Activated naive CD8-positive, alpha-beta T cell treated with anti-CD3 and anti-CD28 coated beads, Interleukin-2, amount 50 U/mL, for 24 hours (primary cell): Measurements from ENCODE around the gene ZAR1L.
A peak's percentile ranks its signal among the peaks of the same experiment; 100 is the strongest.

ENCODE experiments used
- ATAC-seq: fragments of 150-1000 bp; cut with Tn5 transposase; one replicate; pipeline ENCODE4 v1.10.0; 2021
- DNase-seq: peaks from one replicate; pipeline ENCODE4 v3.0.0; 2021
- H3K27ac Mint-ChIP-seq: one replicate; pipeline ENCODE4 v1.8.0; 2021; ENCODE audit warnings: mild to moderate bottlenecking, mixed read lengths
- H3K27me3 Mint-ChIP-seq: one replicate; pipeline ENCODE4 v1.8.0; 2021; ENCODE audit warnings: mixed read lengths
- H3K36me3 Mint-ChIP-seq: one replicate; pipeline ENCODE4 v1.8.0; 2021; ENCODE audit warnings: low read depth, mixed read lengths
- H3K4me1 Mint-ChIP-seq: one replicate; pipeline ENCODE4 v1.8.0; 2021; ENCODE audit warnings: mixed read lengths
- H3K4me3 Mint-ChIP-seq: one replicate; pipeline ENCODE4 v1.8.0; 2021; ENCODE audit warnings: mild to moderate bottlenecking, moderate library complexity, mixed read lengths
- H3K9me3 Mint-ChIP-seq: one replicate; pipeline ENCODE4 v1.8.0; 2021; ENCODE audit warnings: mixed read lengths

ZAR1L gene

GRCh38 chr13:32282096-32282711, 33.0 kb downstream of the ZAR1L start:
- Mint-ChIP-seq H3K27me3 (no peaks in the 10 kb centered on the region), H3K36me3 (no peaks in the 10 kb centered on the region), H3K27ac (no peak overlapping the region), H3K4me1 (peaks cover 3% of the 10 kb centered on the region), H3K4me3 (no peak overlapping the region), H3K9me3 (no peaks in the 10 kb centered on the region)
- DNase-seq (no peak), ATAC-seq (no peak)

DNA sequence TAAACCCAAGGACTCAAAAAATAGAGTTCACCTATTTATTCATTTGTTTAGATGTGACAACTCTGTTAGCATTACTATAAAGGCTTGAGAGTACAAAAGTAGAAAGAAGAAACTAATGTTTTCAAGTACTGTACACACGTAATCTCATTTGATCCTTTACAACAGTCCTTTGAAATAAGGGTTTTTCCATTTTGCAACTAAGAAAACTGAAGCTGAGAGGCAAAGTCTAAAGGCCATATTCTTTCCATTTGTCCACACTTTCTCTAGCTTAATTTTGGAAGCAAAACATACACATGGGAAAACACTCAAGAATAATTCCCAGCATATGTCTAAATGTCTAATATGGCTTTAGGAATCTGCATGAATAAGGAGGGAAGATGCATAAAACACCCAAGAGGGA, 34.1 kb downstream of the ZAR1L start:
- Mint-ChIP-seq H3K27me3 (no peaks in the 10 kb centered on the region), H3K36me3 (no peaks in the 10 kb centered on the region), H3K4me1 (peaks cover 3% of the 10 kb centered on the region), H3K27ac (no peak overlapping the region), H3K4me3 (no peak overlapping the region), H3K9me3 (no peaks in the 10 kb centered on the region)
- DNase-seq (no peak), ATAC-seq (no peak)

DNA sequence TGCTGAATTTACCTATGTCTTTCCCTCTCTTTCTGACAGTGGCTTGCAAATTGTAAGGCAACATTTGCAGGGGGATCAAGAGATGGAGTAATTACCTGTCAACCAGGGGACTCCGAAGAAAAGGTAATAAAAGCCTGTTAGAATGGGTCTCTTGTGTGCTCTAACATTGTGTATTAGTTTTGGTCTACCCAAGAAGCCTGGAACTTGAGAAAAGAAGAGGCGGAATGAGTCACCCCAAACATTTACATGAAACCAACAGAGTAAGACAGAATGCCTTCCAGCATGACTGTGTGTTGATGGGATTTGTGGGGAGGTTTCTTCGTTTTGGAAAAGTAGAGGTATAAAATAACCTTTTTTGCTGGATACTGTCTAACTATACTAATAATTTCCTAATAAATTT, 36.7 kb downstream of the ZAR1L start:
- ATAC-seq (peak; percentile 89), DNase-seq (no peak)
- Mint-ChIP-seq H3K36me3 (no peaks in the 10 kb centered on the region), H3K27me3 (no peaks in the 10 kb centered on the region), H3K9me3 (no peaks in the 10 kb centered on the region), H3K27ac (no peak overlapping the region), H3K4me1 (peaks cover 3% of the 10 kb centered on the region), H3K4me3 (no peak overlapping the region)

DNA sequence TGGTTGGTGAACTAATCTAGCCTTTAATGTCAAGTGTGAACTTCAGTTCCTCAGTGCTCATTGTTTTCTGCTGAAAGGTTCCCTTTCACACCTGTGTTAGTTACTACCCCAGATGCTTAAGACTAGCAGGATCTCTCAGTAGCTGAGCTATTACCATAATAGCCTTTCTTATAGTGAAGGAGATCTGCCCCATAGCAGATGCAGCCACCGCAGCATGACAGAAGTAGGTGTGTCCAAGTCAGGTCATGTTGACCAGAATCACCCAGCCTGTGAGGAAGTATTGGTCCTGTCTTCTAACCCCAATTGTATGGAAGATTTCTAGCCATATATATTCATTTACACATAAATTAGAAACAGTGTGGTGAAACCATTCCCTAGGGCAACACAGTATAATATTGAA, 37.3 kb downstream of the ZAR1L start:
- DNase-seq = no peak
- H3K4me3 Mint-ChIP-seq = no peak overlapping the region
- H3K27ac Mint-ChIP-seq = no peak overlapping the region
- H3K9me3 Mint-ChIP-seq = no peaks in the 10 kb centered on the region
- no peaks in the 10 kb centered on the region for H3K27me3 Mint-ChIP-seq
- ATAC-seq = no peak
- H3K4me1 Mint-ChIP-seq = peaks cover 3% of the 10 kb centered on the region
- no peaks in the 10 kb centered on the region for H3K36me3 Mint-ChIP-seq

- no peaks in the 10 kb centered on the region for H3K27me3 Mint-ChIP-seq
- H3K4me1 Mint-ChIP-seq = peaks cover 6% of the 10 kb centered on the region
- H3K4me3 Mint-ChIP-seq = no peak overlapping the region
- DNase-seq = no peak
- H3K36me3 Mint-ChIP-seq = no peaks in the 10 kb centered on the region
- H3K27ac Mint-ChIP-seq = peak overlapping the region; percentile 49
- peak; percentile 42 for ATAC-seq
- H3K9me3 Mint-ChIP-seq = no peaks in the 10 kb centered on the region
Observed at GRCh38 chr13:32272021-32272683, 43.0 kb downstream of the ZAR1L start.

DNA sequence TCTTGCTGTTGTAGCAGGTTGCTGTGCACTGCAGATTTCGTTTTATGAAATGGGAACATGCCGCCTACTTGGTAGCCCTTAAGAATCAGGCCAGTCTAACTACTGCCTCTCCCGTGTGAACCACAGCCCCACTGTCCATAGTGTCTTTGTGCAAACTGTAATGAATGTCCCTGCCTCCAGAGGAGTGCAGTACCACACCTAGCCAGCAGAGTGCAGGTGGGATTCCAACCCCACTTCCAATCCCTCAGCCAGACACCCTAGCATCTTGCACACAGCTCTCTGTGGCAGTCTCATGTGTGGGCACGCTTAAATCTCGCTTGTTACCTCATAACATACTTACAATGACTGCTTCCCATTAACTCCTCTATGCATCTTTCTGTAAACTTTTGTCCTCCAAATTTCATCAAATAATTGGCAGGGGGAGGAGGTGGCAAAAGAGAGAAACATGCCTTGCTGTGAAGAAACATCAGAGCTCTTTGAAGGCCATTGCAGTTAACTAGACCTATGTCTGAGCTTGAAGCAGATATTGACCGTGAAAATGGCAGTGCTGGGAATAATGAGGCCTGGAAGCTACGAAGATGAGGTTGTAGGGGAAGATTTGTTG, 47.2 kb downstream of the ZAR1L start:
- no peaks in the 10 kb centered on the region for H3K9me3 Mint-ChIP-seq
- DNase-seq (peak; percentile 54), ATAC-seq (no peak)
- H3K27ac Mint-ChIP-seq = no peak overlapping the region
- H3K4me1 Mint-ChIP-seq = peaks cover 6% of the 10 kb centered on the region
- no peaks in the 10 kb centered on the region for H3K27me3 Mint-ChIP-seq
- no peak overlapping the region for H3K4me3 Mint-ChIP-seq
- H3K36me3 Mint-ChIP-seq = no peaks in the 10 kb centered on the region

DNA sequence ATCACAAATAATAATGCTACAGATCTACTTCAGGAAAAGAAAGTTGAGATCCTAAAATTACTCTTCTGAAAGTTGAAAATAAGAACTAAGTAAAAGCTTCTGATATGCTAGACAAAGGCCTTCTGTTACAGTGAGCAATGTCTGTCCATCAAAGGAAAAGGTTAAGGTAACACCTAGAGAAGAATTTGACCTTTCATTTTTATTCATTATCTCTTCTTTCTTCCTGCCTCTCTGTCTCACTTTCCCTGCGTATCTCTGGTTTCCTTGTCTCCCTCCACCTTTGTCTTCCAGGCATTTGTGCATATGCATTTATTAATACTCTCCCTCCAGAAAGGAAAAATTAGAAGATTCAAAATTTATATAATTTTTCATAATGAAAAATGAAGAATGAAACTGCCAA, 49.0 kb downstream of the ZAR1L start:
- no peaks in the 10 kb centered on the region for H3K9me3 Mint-ChIP-seq
- H3K27ac Mint-ChIP-seq = no peak overlapping the region
- H3K4me1 Mint-ChIP-seq = no peaks in the 10 kb centered on the region
- ATAC-seq (no peak), DNase-seq (no peak)
- no peaks in the 10 kb centered on the region for H3K36me3 Mint-ChIP-seq
- no peak overlapping the region for H3K4me3 Mint-ChIP-seq
- no peaks in the 10 kb centered on the region for H3K27me3 Mint-ChIP-seq

GRCh38 chr13:32265726-32266125, 49.4 kb downstream of the ZAR1L start:
- ATAC-seq (no peak), DNase-seq (no peak)
- no peak overlapping the region for H3K27ac Mint-ChIP-seq
- no peaks in the 10 kb centered on the region for H3K4me1 Mint-ChIP-seq
- H3K9me3 Mint-ChIP-seq = no peaks in the 10 kb centered on the region
- no peaks in the 10 kb centered on the region for H3K27me3 Mint-ChIP-seq
- no peaks in the 10 kb centered on the region for H3K36me3 Mint-ChIP-seq
- no peak overlapping the region for H3K4me3 Mint-ChIP-seq

DNA sequence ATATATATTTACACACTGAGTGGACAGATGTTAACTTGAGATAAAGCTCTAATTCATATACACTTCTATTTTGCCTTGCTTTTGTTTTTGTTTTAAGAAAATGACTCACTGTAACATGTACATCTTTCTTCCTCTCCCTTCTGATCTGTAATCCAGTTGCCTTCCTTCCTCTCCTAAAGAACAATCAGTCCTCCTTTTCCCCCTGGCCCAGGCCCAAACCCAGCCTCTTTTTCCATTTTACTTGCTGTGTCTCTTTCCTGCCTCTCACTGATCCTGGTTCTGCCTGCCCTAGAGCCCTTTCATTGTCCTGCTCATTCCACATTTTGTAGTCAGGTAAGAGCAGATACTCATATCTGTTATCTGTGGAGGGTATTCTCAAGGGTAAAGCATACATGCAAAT, 50.8 kb downstream of the ZAR1L start:
- no peak for ATAC-seq
- no peaks in the 10 kb centered on the region for H3K4me1 Mint-ChIP-seq
- no peak for DNase-seq
- H3K27ac Mint-ChIP-seq = no peak overlapping the region
- H3K4me3 Mint-ChIP-seq = no peak overlapping the region
- H3K36me3 Mint-ChIP-seq = no peaks in the 10 kb centered on the region
- no peaks in the 10 kb centered on the region for H3K9me3 Mint-ChIP-seq
- H3K27me3 Mint-ChIP-seq = no peaks in the 10 kb centered on the region

DNA sequence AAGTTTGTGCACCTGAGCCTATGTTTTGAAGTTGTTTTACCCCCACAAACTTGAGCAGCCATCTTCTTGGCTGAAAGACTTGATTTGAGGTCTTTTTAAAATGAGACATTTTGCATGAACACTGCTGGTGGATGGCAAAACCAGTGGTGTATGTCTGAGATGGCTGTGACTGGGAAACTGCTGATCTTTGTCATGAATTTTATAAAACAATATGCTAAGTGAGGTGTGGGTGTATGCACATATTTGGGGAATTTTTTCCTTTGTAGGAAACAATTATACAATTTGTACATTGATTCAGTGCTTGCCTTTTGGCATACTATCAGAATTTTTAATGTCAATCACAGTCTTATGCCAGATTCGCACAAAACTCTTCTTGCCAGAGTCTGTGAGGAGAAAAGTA, 52.5 kb downstream of the ZAR1L start:
- Mint-ChIP-seq H3K27me3 (no peaks in the 10 kb centered on the region), H3K4me1 (no peaks in the 10 kb centered on the region), H3K9me3 (no peaks in the 10 kb centered on the region), H3K36me3 (no peaks in the 10 kb centered on the region), H3K4me3 (no peak overlapping the region), H3K27ac (no peak overlapping the region)
- ATAC-seq = no peak
- DNase-seq = no peak

GRCh38 chr13:32262165-32262564, 53.0 kb downstream of the ZAR1L start:
- ATAC-seq (no peak), DNase-seq (no peak)
- Mint-ChIP-seq H3K27me3 (no peaks in the 10 kb centered on the region), H3K9me3 (no peaks in the 10 kb centered on the region), H3K36me3 (no peaks in the 10 kb centered on the region), H3K4me3 (no peak overlapping the region), H3K27ac (no peak overlapping the region), H3K4me1 (no peaks in the 10 kb centered on the region)

DNA sequence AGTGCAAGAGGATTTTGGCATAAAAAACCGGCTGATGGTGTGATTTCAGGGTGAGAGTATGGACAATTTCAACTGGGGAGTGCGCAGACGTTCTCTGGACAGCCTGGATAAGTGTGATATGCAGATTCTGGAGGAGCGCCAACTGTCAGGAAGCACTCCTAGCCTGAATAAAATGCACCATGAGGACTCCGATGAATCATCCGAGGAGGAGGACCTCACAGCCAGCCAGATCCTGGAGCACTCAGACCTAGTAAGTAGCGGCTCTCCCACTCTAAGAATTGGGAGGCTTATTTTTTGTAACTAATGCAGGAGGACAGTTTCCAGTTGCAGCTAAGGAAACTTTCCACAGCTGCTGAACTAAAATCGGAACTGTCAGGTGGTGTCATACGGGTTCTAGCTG, 53.6 kb downstream of the ZAR1L start:
- Mint-ChIP-seq H3K36me3 (no peaks in the 10 kb centered on the region), H3K27me3 (no peaks in the 10 kb centered on the region), H3K9me3 (no peaks in the 10 kb centered on the region), H3K4me3 (no peak overlapping the region), H3K27ac (no peak overlapping the region), H3K4me1 (no peaks in the 10 kb centered on the region)
- DNase-seq (no peak), ATAC-seq (no peak)

DNA sequence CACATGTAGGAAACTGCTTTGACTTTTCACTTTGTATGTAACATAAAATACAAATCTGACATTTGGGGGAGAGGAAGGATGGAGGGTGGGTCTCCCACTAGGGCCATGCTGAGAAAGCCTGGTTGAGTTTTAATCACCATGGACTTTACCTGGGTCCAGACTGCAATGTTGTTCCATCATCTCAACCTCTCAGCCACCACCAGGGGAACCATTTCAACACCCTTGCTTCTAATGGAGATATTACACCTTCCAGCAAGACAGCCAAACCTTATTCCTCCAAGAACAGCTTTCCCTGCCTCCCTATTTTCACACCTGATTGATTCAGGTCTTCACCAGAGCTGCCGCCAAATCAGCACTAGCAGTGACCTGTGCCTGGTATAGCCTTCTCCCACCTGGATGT, 56.0 kb downstream of the ZAR1L start:
- no peaks in the 10 kb centered on the region for H3K36me3 Mint-ChIP-seq
- no peaks in the 10 kb centered on the region for H3K27me3 Mint-ChIP-seq
- no peak for DNase-seq
- no peaks in the 10 kb centered on the region for H3K4me1 Mint-ChIP-seq
- H3K9me3 Mint-ChIP-seq = no peaks in the 10 kb centered on the region
- no peak for ATAC-seq
- no peak overlapping the region for H3K27ac Mint-ChIP-seq
- no peak overlapping the region for H3K4me3 Mint-ChIP-seq

DNA sequence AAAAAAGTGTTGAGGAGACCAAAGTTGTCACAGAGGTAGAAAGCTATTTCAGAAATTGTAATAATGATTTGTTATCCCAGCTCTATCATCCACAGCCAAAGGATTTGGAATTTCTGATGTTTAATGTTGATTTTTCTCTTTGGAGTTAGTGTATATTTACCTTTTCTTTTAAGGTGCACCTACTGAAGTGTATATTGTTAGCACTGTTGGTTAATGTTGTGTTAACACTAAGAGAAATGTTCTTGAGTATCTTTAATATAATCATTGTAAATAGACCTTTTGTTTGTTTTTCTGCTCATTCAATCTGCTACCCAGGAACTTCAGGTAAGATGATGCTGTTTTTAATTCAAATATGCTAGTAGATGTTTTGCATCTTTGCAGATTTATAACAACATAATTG, 57.5 kb downstream of the ZAR1L start:
- DNase-seq (no peak), ATAC-seq (no peak)
- Mint-ChIP-seq H3K4me1 (no peaks in the 10 kb centered on the region), H3K9me3 (no peaks in the 10 kb centered on the region), H3K27me3 (no peaks in the 10 kb centered on the region), H3K4me3 (no peak overlapping the region), H3K36me3 (no peaks in the 10 kb centered on the region), H3K27ac (no peak overlapping the region)

GRCh38 chr13:32256243-32256642, 58.9 kb downstream of the ZAR1L start:
- ATAC-seq (no peak), DNase-seq (no peak)
- Mint-ChIP-seq H3K9me3 (no peaks in the 10 kb centered on the region), H3K27me3 (no peaks in the 10 kb centered on the region), H3K4me3 (no peak overlapping the region), H3K36me3 (no peaks in the 10 kb centered on the region), H3K27ac (no peak overlapping the region), H3K4me1 (no peaks in the 10 kb centered on the region)
